ENCODE data around the gene RBFOX2.

RBFOX2 gene

DNA sequence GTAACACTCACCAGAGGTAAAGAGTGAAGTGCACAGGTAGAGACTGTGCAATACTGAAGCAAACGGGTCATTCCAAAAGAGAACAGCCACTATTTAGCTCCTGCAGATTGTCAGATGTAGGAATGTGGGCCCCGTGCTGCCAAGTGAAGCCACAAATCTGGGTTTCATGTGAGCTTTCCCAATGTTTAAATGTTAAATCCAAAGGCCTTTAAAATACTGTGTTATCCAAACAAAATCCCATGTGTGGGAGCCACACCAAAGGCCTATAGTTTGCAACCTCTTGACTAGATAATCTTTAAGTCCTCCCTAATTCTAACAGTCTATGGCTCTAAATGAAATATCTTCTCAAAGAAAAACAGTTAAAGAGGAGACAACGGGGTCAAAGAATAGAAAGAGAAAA, 43.3 kb downstream of the RBFOX2 start:
- TF ChIP-seq, protein P1, sequence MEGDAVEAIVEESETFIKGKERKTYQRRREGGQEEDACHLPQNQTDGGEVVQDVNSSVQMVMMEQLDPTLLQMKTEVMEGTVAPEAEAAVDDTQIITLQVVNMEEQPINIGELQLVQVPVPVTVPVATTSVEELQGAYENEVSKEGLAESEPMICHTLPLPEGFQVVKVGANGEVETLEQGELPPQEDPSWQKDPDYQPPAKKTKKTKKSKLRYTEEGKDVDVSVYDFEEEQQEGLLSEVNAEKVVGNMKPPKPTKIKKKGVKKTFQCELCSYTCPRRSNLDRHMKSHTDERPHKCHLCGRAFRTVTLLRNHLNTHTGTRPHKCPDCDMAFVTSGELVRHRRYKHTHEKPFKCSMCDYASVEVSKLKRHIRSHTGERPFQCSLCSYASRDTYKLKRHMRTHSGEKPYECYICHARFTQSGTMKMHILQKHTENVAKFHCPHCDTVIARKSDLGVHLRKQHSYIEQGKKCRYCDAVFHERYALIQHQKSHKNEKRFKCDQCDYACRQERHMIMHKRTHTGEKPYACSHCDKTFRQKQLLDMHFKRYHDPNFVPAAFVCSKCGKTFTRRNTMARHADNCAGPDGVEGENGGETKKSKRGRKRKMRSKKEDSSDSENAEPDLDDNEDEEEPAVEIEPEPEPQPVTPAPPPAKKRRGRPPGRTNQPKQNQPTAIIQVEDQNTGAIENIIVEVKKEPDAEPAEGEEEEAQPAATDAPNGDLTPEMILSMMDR (conservative IDR thresholded peaks at IDR 0.05), result no peak
- H3K27ac ChIP-seq, result no peak overlapping the region

DNA sequence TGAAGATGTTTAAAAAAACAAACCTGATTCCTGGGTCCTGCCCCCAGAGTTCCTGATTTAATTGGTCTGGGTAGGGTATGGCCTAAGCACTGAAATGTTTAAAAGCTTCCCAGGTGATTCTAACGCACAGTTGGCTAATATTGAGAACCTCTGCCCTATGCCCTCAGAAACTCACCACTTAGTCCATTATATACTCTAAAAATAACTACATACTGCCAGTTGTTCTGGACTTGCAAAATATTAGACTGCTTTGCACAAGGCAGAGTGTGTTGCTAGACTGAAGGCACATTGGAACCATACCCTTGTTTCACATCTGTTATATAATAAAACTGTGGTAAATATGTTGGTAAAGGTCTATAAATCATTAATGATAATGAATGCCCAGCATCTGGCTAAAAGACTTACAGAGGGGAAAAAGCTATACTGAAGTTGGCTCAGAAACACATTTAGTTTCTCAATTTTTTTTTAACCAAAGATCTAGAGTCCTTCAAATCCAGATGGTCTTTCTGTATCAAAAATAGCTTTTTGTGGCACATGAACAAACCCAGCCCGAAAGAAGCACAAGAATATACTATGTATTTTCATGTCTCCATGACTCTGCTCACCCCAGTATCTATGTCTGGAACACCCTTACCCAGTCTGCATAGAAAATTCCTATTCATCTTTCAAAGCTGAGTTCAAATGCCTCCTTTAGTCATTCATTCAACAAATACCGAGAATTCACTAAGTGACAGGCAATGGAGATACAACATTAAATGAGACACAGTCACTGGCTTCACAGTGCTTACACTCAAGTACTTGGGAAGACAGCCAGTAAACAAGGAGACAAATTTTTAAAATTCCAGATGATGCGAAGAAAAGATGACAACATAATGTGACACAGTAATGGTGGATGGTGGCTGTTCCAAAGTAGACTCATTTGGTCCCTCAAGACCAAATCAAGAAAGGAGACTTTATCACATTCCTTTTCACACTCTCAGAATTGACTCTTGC, 44.1 kb downstream of the RBFOX2 start:
- TF ChIP-seq, protein P1 (conservative IDR thresholded peaks at IDR 0.05), result no peak
- no peak overlapping the region for H3K27ac ChIP-seq

DNA sequence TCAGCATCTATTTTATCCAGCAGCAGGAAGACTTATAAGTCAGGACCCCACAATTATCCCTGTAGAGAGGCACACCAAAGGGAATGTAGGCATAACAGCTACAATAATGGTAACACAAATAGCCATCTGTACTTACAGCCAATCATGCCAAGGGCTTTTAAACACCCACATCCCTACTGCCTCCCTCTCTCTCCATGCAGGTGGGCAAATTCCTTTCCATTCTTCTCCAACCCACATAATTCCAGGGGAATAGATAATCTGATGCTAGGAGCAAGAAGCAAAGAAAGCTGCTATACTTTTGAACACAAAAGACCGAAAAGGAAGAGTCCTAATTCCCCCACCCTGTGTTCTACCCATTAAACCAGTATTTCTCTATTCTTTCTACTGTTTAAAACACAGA, 46.7 kb downstream of the RBFOX2 start:
- no peak overlapping the region for H3K27ac ChIP-seq
- TF ChIP-seq, protein P1 (conservative IDR thresholded peaks at IDR 0.05), result no peak

DNA sequence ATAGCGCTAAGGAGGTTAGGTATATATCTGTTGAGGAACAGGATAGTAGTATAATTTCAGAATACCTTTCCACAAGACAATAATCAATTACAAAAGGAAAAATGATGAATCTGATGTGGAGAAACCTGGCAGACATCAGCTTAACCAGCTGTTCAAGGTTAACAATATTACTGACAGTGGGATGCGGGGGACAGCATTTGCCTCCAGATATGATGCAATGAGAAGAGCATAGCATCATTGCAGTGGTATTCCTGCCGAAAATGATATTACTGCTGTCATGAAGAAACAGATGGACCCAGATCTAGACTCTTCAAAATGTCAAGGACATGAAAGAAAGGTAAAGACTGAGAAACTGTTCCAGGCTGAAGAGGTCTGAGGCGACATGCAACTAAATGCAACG, 49.7 kb downstream of the RBFOX2 start:
- H3K27ac ChIP-seq, result no peak overlapping the region
- TF ChIP-seq, protein P1 (conservative IDR thresholded peaks at IDR 0.05), result no peak

DNA sequence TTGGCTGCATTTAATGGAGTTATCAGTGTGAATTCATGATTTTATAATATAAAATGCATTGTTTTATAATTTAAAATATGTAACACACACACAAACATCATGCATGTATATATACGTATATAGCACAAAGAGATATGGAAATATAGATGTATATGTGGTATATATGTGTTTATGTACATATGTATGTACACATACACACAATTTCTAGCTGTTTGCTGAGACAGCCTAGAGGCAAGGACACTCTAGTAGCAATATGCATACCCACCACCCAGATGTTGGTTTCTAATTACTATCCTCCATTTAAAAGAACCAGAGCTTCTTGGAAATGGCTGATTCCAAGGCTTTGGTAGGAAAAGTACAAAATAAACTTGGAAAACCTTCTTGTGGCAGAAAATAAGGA, 50.4 kb downstream of the RBFOX2 start:
- TF ChIP-seq, protein P1 (conservative IDR thresholded peaks at IDR 0.05), result no peak
- no peak overlapping the region for H3K27ac ChIP-seq

DNA sequence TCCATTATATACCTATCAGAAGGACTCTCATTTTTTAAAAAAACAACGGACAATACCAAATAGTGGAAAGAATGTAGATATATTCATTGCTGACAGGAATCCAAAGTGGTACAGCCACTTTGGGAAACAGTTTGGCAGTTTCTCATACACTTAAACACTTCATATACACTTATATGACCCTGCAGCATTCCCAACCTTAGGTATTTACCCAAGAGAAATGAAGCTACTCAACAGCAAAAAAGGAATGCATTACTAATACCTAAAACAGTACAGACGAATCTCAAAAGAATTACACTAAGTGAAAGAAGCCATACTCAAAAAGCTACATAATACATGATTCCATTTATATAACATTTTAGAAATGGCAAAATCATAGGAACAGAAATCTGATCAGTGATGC, 51.5 kb downstream of the RBFOX2 start:
- H3K27ac ChIP-seq, result no peak overlapping the region
- TF ChIP-seq, protein P1 (conservative IDR thresholded peaks at IDR 0.05), result no peak

DNA sequence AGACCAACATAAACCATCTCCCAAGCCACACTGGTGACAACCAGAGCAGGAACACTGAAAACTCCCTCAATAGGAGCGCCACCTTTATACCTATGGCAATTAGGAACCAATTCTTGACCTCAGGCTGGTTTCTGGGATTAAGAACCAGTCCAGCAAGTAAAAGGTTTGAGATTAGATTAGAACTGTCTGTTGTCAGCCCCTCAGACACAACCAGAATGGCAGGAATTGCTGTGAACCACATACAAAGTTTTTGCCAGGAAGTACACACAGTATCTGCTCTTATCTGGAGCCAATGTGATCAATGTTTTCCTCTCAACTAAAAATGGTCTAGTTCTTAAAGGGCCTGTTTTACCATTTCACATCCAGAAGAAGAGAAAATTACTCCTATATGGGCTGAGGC, 55.2 kb downstream of the RBFOX2 start:
- peak overlapping the region; percentile 36 for H3K27ac ChIP-seq
- TF ChIP-seq, protein P1 (conservative IDR thresholded peaks at IDR 0.05), result no peak
